Measurements from ENCODE around the gene KIAA2012.

DNA sequence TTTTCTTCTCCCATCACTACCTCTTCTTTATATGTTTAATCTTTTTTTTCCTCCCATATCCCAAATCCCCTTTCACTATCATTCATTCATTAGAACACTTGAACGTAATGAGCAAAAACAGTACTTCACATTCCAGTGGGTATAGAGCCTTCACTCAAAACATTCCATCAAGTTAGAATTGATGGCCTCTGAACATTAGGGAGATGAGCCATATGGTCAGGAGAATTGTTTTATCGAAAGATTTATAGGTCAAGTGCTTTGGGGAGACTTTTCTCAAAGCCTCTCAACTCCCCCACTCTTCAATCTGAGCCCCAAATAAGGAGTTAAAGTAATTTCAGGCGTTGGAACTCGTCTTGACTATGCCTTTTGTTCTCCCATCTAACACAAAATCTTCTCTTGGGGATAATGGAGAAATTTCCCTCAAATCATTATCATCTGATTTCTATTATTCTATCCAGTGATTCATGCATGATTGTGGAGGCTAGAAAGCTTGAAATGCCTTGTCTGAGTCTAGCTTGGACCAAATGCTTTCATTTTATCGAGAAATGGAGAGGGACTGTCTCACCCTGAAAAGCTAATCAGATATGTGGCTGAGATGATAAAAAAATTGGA is 79.2 kb downstream of the KIAA2012 start:
- no peak for TF ChIP-seq YY1 (IDR thresholded peaks at IDR 0.05; ENCODE audit: low read depth)
- TF ChIP-seq CREB1 (IDR thresholded peaks at IDR 0.05; ENCODE audit: low read depth), result no peak
- TF ChIP-seq TAF1 (IDR thresholded peaks at IDR 0.05; ENCODE audit: low read depth), result no peak
